Sigmoid colon (tissue), 7 donors: ENCODE results near the gene TMEM214. TPM values are rescaled to one million over a fixed set of nuclear protein-coding genes. Genes with fewer than 3 reads are reported as not detected.

Source experiments
- DNase-seq: peaks from one replicate; pipeline ENCODE4 v3.0.0-alpha.2; 2019
- H3K27ac ChIP-seq, 4 donors: fragments of 200-600 bp; sonication (generic); one replicate each; pipeline ENCODE4 v1.5.1; 2016 to 2019; ENCODE audit warnings: mild to moderate bottlenecking in 1 of 4
- H3K27me3 ChIP-seq, 3 donors: fragments of 200-600 bp; sonication (generic); one replicate each; pipeline ENCODE4 v1.5.1; 2019; ENCODE audit warnings: mild to moderate bottlenecking in 1 of 3
- H3K36me3 ChIP-seq, 4 donors: fragments of 200-600 bp; sonication (generic); one replicate each; pipeline ENCODE4 v1.5.1; 2016 to 2019
- H3K4me1 ChIP-seq, 4 donors: fragments of 200-600 bp; sonication (generic); one replicate each; pipeline ENCODE4 v1.5.1; 2017 to 2019
- H3K4me3 ChIP-seq, 4 donors: fragments of 200-600 bp; sonication (generic); one replicate each; pipeline ENCODE4 v1.5.1; 2017 to 2019; ENCODE audit warnings: mild to moderate bottlenecking in 2 of 4, moderate library complexity in 1 of 4
- H3K9me3 ChIP-seq, 4 donors: fragments of 200-600 bp in 3 of 4; sonication (generic) in 3 of 4; one replicate each; pipeline versions ENCODE4 v1.5.1 to v1.6.1; 2013 to 2019
- CTCF ChIP-seq, 4 experiments: fragments of 450-650 bp in 3 of 4; fragments of 200-600 bp in 1 of 4; IDR thresholded peaks; one replicate each; pipeline ENCODE4 v1.5.1; 2016 to 2019; ENCODE audit warnings: antibody characterized with exemption in 4 of 4, mild to moderate bottlenecking in 3 of 4, moderate library complexity in 2 of 4
- EP300 ChIP-seq, 4 donors: sonication (generic); formaldehyde crosslinking; IDR thresholded peaks; one replicate each; pipeline ENCODE4 v1.6.1; 2017; ENCODE audit warnings: antibody characterized with exemption in 4 of 4
- POLR2A ChIP-seq, 2 donors: fragments of 450-650 bp; IDR thresholded peaks; one replicate each; pipeline ENCODE4 v1.6.1; 2016; ENCODE audit warnings: antibody characterized with exemption in 2 of 2, mild to moderate bottlenecking in 2 of 2, moderate library complexity in 2 of 2
- POLR2AphosphoS5 ChIP-seq, 4 donors: sonication (generic); formaldehyde crosslinking; IDR thresholded peaks; one replicate each; pipeline ENCODE4 v1.6.1; 2017; ENCODE audit warnings: antibody characterized with exemption in 4 of 4
- WGBS, 2 donors: extraction: QIAGEN DNeasy Blood & Tissue Kit; methylation state at CpG; one replicate each; pipeline ENCODE4 v1.1.7; 2013; 5-methylcytosine and 5-hydroxymethylcytosine counted together
- intact Hi-C: fragments of 100-400 bp; cut with DNase I; formaldehyde crosslinking; loops from one replicate; pipeline ENCODE4 v1.15.1; 2023
- polyA plus RNA-seq, 3 donors: library from polyadenylated mRNA; stranded (reverse); fragments of 200-250 nt; gene quantifications; one replicate each; pipeline ENCODE4 v1.2.3, GENCODE V29; 2013
- total RNA-seq, 4 donors: library from RNA; depleted of rRNA; stranded (reverse); fragments of >200 nt; gene quantifications; one replicate each; pipeline ENCODE4 v1.1.0, GENCODE V29; 2016
- donor health status: healthy with polysubstance abuse.
- donor health status: Bipolar disorder and iron deficiency.
- donor health status: healthy.

The TMEM214 gene
- total and polyA plus RNA-seq, 7 donors: 16.0 to 65.7 (median 33.9) TPM

GRCh38 chr2:27014771-27015433, 17.9 kb upstream of the TMEM214 start:
- Histone ChIP-seq H3K4me3 (no peak overlapping the region), H3K27me3 (no peaks in the 10 kb centered on the region), H3K4me1 (peaks cover 0 to 15% (median 11%) of the 10 kb centered on the region in 4 donors), H3K36me3 (no peaks in the 10 kb centered on the region), H3K9me3 (no peaks in the 10 kb centered on the region), H3K27ac (no peak overlapping the region)
- TF ChIP-seq EP300 (IDR thresholded peaks at IDR 0.05): no peak
- TF ChIP-seq CTCF (IDR thresholded peaks at IDR 0.05): no peak
- no peak for TF ChIP-seq POLR2AphosphoS5 (IDR thresholded peaks at IDR 0.05)
- DNase-seq: no peak
- WGBS, 2 donors: 92 to 93% methylated on average over 8 of the region's 8 CpGs
- intact Hi-C loops: loop anchor here (5.0 kb wide), 1 partner anchor 168 kb away; the partner anchor contains the start of gene DPYSL5

- 60 to 65% methylated on average over 3 of the region's 3 CpGs for WGBS, 2 donors
- Histone ChIP-seq H3K9me3 (no peaks in the 10 kb centered on the region), H3K4me1 (peaks cover 0 to 17% (median 14%) of the 10 kb centered on the region in 4 donors), H3K27me3 (no peaks in the 10 kb centered on the region), H3K4me3 (no peak overlapping the region), H3K27ac (no peak overlapping the region), H3K36me3 (no peaks in the 10 kb centered on the region)
- DNase-seq: no peak
- intact Hi-C loops: loop anchor here (1.0 to 5.0 kb wide), 3 partner anchors 46 to 170 kb away; partner anchors contain the start of genes DPYSL5 and MAPRE3
- TF ChIP-seq EP300 (IDR thresholded peaks at IDR 0.05) (no peak), CTCF (IDR thresholded peaks at IDR 0.05) (peak; percentile 23 to 70 (median 66))
Observed at GRCh38 chr2:27016801-27017325, 15.9 kb upstream of the TMEM214 start.

DNA sequence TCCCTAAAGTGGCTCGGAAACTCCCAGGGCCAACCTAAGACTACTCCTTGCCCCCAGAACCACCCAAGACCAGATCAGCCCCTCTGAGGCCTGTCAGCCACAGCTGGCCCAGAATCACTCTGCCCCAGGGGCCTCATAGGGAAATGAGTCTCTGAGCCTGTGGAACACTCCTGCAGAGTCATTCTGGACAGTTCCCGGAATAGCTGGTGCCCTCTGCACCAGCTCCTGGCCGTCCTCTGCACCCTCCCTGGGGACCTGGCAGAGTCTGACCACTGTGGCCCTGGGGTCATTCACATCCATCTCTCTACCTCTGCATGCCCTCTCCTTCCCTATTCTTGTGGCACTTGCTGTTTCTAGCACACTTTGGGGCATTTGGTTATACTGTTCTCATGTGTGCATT, 14.6 kb upstream of the TMEM214 start:
- Histone ChIP-seq H3K4me3 (no peak overlapping the region), H3K4me1 (peaks cover 0 to 17% (median 14%) of the 10 kb centered on the region in 4 donors), H3K9me3 (no peaks in the 10 kb centered on the region), H3K27ac (no peak overlapping the region), H3K36me3 (peaks cover 6 to 12% (median 8%) of the 10 kb centered on the region in 4 donors), H3K27me3 (no peaks in the 10 kb centered on the region)
- TF ChIP-seq CTCF (IDR thresholded peaks at IDR 0.05): no peak
- TF ChIP-seq EP300 (IDR thresholded peaks at IDR 0.05): no peak
- WGBS, 2 donors: 85 to 92% methylated on average over 3 of the region's 3 CpGs
- intact Hi-C loops: loop anchor here (5.0 kb wide), 1 partner anchor 171 kb away; the partner anchor contains the start of gene DPYSL5
- no peak for DNase-seq

- WGBS, 2 donors: 75 to 93% methylated on average over 9 of the region's 9 CpGs
- DNase-seq: no peak
- Histone ChIP-seq H3K27ac (peak overlapping the region in 1 of 4 donors; percentile 14), H3K9me3 (no peaks in the 10 kb centered on the region), H3K36me3 (peaks cover 6 to 25% (median 17%) of the 10 kb centered on the region in 4 donors), H3K4me1 (peaks cover 0 to 17% (median 14%) of the 10 kb centered on the region in 4 donors), H3K4me3 (no peak overlapping the region), H3K27me3 (no peaks in the 10 kb centered on the region)
- intact Hi-C loops: loop anchor here (5.0 kb wide), 1 partner anchor 172 kb away; the partner anchor contains the start of gene DPYSL5
- TF ChIP-seq CTCF (IDR thresholded peaks at IDR 0.05) (no peak), EP300 (IDR thresholded peaks at IDR 0.05) (no peak), POLR2AphosphoS5 (IDR thresholded peaks at IDR 0.05) (no peak), POLR2A (IDR thresholded peaks at IDR 0.05) (no peak)
Observed at GRCh38 chr2:27019459-27019858, 13.3 kb upstream of the TMEM214 start.
